ENCODE results near the gene DLX6.

DLX6 gene

DNA sequence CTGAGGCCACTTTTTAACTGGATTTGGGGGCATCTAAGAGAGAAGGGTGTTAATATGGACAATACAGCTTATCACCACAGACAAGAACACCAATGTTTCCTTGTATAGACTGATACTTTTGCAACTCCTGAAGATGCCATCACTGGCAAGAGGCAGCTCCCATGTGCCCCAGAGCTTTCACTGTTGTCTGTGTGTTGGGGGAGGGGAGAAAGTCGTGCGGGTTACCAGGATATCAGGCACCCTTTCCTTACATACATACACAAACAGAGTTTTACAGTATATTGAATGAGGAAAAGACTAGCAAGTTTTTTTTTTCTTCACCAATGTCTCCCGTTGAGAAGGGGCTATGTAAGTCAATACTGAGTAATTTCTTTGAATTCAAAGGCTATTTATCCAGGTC, 4.1 kb upstream of the DLX6 start:
- TF ChIP-seq CTCF (IDR thresholded peaks at IDR 0.05; ENCODE audit: low read depth, low read length, missing control alignments), result no peak
- H3K4me3 ChIP-seq (ENCODE audit: low read depth, low read length), result no peak overlapping the region
- DNase-seq (ENCODE audit: low read depth), result no peak

- DNase-seq (ENCODE audit: low read depth), result no peak
- H3K4me3 ChIP-seq (ENCODE audit: low read depth, low read length), result no peak overlapping the region
- no peak for TF ChIP-seq CTCF (IDR thresholded peaks at IDR 0.05; ENCODE audit: low read depth, low read length, missing control alignments)
These were observed 3.4 kb upstream of the DLX6 start for GRCh38 chr7:97001656-97002554.

GRCh38 chr7:97002555-97003261, 2.6 kb upstream of the DLX6 start:
- H3K4me3 ChIP-seq (ENCODE audit: low read depth, low read length), result no peak overlapping the region
- TF ChIP-seq CTCF (IDR thresholded peaks at IDR 0.05; ENCODE audit: low read depth, low read length, missing control alignments), result no peak
- no peak for DNase-seq (ENCODE audit: low read depth)

DNA sequence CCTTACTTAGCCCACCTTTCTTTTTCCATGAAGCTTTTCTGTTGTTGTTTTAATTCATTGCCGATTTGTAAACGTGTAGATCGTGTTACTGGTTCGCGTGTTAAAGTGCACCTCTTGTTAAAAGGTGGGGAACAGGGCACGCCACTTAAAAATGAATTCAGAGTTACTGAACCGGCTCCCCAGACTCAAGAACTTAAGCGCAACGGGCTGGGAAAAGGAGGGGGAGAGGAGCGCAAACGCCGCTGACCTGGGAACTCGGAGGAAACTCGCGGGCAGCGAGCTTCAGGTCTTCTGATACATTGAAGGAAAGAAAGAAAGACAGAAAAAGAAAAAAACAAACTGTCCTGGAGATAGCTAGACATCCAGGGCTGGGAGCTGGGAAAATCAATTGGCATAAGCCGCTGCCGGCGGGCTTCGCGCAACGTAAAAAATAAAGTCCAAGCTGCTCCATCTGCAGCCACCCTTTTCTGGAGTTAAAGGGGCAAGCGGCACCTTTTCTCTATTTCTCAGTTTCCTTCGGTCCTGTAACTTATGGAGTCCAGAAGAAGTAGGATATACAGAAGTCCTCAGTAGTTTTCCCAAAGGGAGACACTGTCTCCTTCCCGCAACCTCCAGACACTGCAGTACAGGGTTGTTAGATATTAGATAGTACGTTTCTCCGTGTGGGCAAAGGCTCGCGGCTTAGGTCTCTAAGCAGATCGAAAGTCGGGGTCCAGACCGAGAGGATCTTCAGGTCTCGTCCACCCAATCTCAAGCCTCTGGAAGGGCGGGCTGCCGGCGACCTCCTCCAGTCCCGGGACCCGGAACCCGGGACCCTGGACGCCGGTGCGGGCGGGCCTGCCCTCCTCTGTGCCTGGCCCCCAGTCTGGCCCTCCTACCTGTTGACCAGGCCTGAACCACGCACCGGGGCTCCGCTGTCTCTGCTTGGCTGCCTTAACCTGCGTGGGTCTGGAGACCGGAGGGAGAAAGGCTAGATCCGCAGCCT, 1.8 kb upstream of the DLX6 start:
- no peak overlapping the region for H3K4me3 ChIP-seq (ENCODE audit: low read depth, low read length)
- TF ChIP-seq CTCF (IDR thresholded peaks at IDR 0.05; ENCODE audit: low read depth, low read length, missing control alignments), result no peak
- DNase-seq (ENCODE audit: low read depth), result no peak

DNA sequence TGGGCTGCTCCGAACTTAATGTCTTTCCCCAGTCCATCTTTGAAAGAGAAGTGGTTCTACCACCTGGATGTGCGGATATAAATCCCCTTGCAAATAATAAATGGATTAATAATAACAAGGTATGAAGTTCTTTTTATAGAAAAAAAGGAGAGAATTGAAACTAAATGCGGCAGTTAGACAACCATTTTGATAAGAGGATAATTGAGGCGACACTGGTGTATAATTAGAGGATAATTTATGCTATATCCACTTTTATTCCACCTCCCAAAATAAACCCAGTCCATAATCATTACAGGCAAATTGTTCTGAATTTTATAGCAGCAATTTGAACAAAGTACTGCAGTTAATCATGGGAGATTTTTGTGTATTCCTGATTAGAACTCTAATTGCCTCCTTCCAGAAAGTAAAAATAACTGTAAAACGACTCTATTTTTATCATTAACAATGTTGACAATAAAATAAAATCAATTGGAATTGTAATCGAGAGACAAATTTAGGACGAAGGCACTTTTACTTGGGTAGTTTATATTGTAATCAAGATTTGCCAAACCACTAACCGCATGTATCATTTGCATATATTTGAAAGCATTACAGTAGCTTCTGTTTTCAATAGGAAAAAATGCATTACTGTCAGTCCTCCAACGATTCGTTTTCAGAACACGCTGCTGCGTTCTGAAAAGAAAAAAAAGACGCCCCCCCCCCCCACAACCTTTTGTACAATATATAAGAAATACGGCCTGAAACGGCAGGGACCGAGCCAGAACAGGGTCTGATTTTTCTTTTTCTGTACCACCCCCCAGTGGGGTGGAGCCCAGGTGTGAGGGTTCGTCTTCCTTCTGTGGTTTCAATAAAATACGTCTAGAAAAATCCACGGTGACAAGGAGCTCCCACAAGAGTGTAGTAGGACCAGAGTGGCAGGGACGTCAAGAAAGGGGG, 838 bp upstream of the DLX6 start:
- TF ChIP-seq CTCF (IDR thresholded peaks at IDR 0.05; ENCODE audit: low read depth, low read length, missing control alignments), result no peak
- no peak for DNase-seq (ENCODE audit: low read depth)
- no peak overlapping the region for H3K4me3 ChIP-seq (ENCODE audit: low read depth, low read length)
